Esophagus muscularis mucosa (tissue), 3 donors: ENCODE measurements around the gene PRKCQ.

Experiments used
- CTCF ChIP-seq, 3 experiments: fragments of 200-600 bp in 2 of 3; fragments of 450-650 bp in 1 of 3; sonication (generic) in 2 of 3; IDR thresholded peaks; one replicate each; pipeline ENCODE4 v1.5.1; 2017 to 2019; ENCODE audit warnings: antibody characterized with exemption in 3 of 3, mild to moderate bottlenecking in 2 of 3, moderate library complexity in 1 of 3
- POLR2A ChIP-seq: fragments of 450-650 bp; IDR thresholded peaks from one replicate; pipeline ENCODE4 v1.6.1; 2017; ENCODE audit warnings: antibody characterized with exemption, moderate library complexity, mild to moderate bottlenecking, low read depth
- POLR2AphosphoS5 ChIP-seq, 2 donors: sonication (generic); formaldehyde crosslinking; IDR thresholded peaks; one replicate each; pipeline ENCODE4 v1.6.1; 2017; ENCODE audit warnings: antibody characterized with exemption in 2 of 2

- TF ChIP-seq POLR2A (no peak), CTCF (IDR thresholded peaks at IDR 0.05) (no peak), POLR2AphosphoS5 (IDR thresholded peaks at IDR 0.05) (no peak)
Measured at GRCh38 chr10:6602700-6603084, 22.6 kb upstream of the PRKCQ start.
